ENCODE measurements around the gene RAPGEF2.
"Not testable (repeated sequence)": the region's sequence is repeated elsewhere in the genome, so short reads cannot be mapped to it uniquely, and the experiment has no call there.

The RAPGEF2 gene

GRCh38 chr4:159283696-159284095 is 180.8 kb downstream of the RAPGEF2 start:
- no peak for DNase-seq

DNA sequence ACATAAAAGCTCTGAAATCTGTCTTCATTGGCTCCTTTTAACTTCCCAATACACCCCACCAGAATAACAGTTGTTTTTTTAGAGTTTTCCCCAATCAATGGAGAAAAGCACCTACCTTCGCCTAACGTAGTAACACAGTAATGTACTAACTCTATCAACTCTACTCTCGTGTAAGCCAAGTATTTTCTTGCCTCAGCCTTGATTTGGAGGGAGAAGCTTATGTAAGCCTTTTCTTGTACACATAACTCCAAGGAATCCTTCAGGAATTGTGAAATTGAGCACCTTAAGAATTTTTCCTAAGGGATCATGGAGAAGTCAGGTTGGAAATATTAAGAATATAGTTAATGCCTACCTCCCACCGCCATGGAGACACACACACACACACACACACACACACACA is 181.2 kb downstream of the RAPGEF2 start:
- DNase-seq = no peak

DNA sequence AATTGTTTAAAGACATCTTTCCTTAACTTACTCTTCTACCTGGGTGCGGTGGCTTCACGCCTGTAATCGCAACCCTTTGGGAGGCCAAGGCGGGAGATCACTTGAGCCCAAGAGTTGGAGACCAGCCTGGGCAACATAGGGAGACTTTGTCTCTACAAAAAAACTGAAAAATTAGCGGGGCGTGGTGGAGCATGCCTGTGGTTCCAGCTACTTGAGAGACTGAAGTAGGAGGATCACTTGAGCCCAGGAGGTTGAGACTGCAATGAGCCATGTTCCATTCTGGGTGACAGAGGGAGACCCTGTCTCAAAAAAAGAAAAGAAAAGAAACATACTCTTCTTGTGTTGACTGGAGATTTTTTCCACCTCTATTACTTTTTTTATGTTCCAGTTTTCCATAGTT is 181.9 kb downstream of the RAPGEF2 start:
- no peak for DNase-seq

GRCh38 chr4:159287767-159288166 is 184.9 kb downstream of the RAPGEF2 start:
- no peak for DNase-seq

GRCh38 chr4:159289682-159290081 is 186.8 kb downstream of the RAPGEF2 start:
- DNase-seq = no peak

DNA sequence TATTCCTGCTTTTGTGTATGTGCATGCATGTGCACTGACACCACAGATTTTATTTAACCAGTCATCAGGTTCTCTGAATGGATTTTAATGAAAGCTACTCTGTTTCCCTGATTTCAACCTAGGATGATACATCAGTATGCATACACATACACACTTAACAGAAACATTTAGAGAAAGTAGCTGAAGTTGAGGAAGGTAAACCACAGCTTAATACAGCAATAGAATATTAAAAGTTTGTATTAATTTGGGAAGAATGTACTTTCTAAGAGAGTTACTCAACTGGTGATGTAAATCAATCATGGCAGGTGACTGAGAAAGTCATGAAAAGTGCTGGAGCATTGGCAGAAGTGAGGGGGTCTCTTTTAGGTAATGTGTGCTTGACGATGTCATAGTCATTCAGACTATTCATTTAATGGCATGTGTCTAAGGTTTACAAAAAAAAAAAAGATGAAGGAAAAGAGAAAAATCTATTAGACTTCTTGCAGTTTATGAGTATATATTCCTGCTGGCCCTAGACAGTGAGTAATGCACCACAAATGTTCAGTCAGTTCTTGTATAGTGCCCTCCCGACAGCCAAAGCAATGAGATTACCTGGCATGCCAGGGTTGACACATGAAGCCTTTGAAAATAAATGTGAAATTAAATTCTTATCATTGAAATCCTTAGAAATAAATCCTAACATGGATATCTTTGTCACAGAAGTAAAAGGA is 187.6 kb downstream of the RAPGEF2 start:
- no peak for DNase-seq

GRCh38 chr4:159291176-159291575 is 188.3 kb downstream of the RAPGEF2 start:
- DNase-seq = no peak

GRCh38 chr4:159292137-159292896 is 189.4 kb downstream of the RAPGEF2 start:
- DNase-seq = no peak

- no peak for DNase-seq
Observed at GRCh38 chr4:159293811-159294515, 191.1 kb downstream of the RAPGEF2 start.

GRCh38 chr4:159296061-159296460 is 193.2 kb downstream of the RAPGEF2 start:
- DNase-seq = no peak

GRCh38 chr4:159297091-159297490 is 194.2 kb downstream of the RAPGEF2 start:
- no peak for DNase-seq

- DNase-seq = no peak
Observed at GRCh38 chr4:159298502-159298901, 195.6 kb downstream of the RAPGEF2 start.

DNA sequence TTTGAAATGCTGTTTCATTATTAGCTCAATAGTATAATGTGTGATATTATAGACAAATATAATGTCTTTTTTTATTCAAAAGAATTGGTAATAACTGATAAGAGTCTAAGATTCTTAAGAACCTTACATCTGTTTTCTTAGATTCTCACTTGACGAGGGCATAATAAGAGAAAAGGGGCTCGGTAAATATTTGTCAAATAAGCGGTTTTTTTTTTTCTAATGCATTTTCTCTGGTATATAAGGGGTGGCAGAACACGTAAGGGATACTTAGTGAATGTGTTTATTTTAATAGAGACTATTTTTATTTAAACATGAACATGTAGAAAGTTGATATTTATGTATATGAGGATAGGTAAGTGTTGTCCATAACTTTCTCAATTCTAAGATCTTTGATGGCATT is 200.6 kb downstream of the RAPGEF2 start:
- DNase-seq = no peak

DNA sequence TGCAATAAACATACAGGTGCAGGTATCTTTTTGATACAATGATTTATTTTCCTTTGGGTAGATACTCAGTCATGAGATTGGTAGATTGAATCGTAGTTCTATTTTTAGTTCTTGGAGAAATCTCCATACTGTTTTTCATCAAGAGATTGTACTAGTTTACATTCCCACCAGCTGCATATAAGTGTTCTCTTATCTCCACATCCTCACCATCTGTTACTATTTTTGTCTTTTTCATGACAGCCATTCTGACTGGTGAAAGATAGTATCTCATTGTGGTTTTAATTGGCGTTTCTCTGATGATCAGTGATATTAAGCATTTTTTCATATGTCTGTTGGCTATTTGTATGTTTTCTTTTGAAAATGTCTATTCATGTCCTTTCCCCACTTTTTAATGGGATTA is 202.2 kb downstream of the RAPGEF2 start:
- peak; percentile 4 for DNase-seq

DNA sequence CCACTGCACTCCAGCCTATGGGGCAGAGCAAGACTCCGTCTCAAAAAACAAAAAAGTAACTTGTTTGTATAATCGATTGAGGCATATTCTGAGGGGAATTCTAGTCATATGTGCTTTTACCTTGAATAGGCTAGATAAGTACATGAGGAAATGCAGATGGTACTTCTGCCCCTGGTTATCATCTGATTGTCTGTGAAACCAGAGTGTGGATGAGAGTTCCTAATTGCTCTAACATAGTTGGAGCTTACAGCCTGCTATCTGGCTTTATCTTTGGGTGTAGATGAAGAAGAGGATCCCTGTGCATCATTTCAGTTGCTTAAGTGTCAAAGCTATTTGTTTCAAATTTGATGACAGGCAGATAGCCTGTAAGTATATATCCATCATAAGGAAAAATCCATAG is 205.1 kb downstream of the RAPGEF2 start:
- DNase-seq = no peak

DNA sequence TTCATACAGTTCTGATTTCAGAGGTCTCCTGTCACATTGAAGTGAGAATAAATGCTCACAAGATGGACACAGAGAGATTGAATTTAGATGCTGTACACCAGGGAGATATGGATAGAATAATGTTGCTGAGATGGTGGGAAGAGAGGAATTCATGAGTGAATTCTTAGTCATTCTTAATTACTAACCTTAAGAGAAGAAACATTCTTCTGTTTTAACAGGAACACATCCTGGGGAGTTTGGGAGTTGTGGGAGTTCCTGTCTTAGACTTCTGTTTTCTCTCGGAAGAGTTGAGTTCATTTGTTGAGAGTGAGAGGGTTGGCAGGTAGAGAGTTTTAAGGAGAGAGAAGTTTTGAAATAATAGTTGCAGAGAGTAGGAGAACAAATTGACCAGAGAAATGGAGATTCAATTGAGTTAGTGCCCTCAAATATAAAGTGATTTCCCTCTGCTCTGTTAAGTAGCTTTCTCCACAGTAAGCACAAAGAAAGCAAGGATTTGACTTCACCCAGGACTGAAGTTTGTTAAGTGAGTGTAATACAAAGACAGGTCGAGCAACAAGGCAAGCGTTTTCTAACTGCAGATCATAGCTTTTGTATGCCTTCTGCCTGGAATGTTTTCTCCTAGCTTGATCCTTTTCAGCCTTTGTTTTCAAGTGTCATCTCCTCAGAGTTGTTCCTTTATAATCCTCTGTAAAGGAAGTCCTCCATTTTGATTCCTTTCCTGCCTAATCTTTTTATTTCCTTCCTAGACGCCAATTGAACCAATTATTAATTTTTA is 205.9 kb downstream of the RAPGEF2 start:
- DNase-seq = no peak

- DNase-seq = no peak
Observed at GRCh38 chr4:159312236-159312635, 209.4 kb downstream of the RAPGEF2 start.

- DNase-seq = not testable (repeated sequence)
Observed at GRCh38 chr4:159315879-159316278, 213.0 kb downstream of the RAPGEF2 start.

GRCh38 chr4:159317203-159317602 is 214.3 kb downstream of the RAPGEF2 start:
- DNase-seq = no peak

DNA sequence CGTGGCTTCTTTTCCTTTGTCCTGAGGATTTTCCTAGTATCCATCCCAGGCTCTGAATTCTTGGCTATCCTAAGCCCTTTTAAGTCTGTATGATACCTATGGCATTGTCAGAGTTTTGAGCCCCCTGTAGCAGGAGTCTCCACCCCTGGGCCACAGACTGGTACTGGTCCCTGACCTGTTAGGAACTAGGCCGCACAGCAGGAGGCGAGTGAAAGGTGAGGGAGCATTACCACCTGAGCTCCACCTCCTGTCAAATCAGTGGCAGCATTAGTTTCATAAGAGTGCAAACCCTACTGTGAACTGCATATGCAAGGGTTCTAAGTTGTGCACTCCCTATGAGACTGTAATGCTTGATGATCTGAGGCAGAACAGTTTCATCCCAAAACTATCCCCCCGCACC is 216.1 kb downstream of the RAPGEF2 start:
- no peak for DNase-seq

- no peak for DNase-seq
Observed at GRCh38 chr4:159326480-159326879, 223.6 kb downstream of the RAPGEF2 start.

- no peak for DNase-seq
Observed at GRCh38 chr4:159328766-159329165, 225.9 kb downstream of the RAPGEF2 start.

DNA sequence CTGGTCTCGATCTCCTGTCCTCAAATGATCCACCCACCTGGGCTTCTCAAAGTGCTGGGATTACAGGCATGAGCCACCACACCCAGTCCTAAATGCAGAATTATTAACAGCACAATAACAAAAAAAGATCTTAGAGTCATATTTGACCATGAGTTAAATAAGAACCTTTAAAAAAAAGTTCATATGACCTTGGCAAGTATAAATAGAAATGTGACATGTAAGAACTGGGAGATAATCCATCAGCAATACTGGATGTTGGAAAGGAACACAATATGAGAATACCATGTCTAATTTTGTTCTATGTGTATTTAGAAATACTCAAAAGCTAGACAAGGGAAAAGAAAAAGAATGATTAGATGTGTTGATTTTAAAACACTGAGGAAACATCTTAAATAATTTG is 231.6 kb downstream of the RAPGEF2 start:
- no peak for DNase-seq

Data from NCI-H2171 (cell line).